Duodenal mucosa (tissue), 2 donors: ENCODE measurements around the gene AFAP1L1.

Experiments
- H3K27ac ChIP-seq: one replicate; pipeline ENCODE4 v1.7.0; 2013; ENCODE audit warnings: low read depth, low read length
- H3K27me3 ChIP-seq, 2 donors: one replicate each; pipeline ENCODE4 v1.7.0; 2013; ENCODE audit warnings: low read length in 2 of 2, control low read depth in 1 of 2; ENCODE audit not compliant: insufficient read depth in 2 of 2, control insufficient read depth in 1 of 2
- H3K36me3 ChIP-seq, 2 donors: one replicate each; pipeline ENCODE4 v1.7.0; 2013; ENCODE audit warnings: low read length in 2 of 2, control low read depth in 1 of 2; ENCODE audit not compliant: insufficient read depth in 2 of 2, control insufficient read depth in 1 of 2
- H3K4me1 ChIP-seq, 2 donors: one replicate each; pipeline ENCODE4 v1.7.0; 2013; ENCODE audit warnings: low read length in 2 of 2, control low read depth in 1 of 2; ENCODE audit not compliant: insufficient read depth in 2 of 2, control insufficient read depth in 1 of 2
- H3K4me3 ChIP-seq, 2 donors: one replicate each; pipeline ENCODE4 v1.7.0; 2013; ENCODE audit warnings: low read length in 2 of 2, low read depth in 1 of 2
- H3K9ac ChIP-seq, 2 donors: one replicate each; pipeline ENCODE4 v1.7.0; 2013; ENCODE audit warnings: low read length in 2 of 2, low read depth in 1 of 2
- H3K9me3 ChIP-seq, 2 donors: one replicate each; pipeline ENCODE4 v1.7.0; 2013; ENCODE audit warnings: low read length in 2 of 2, control low read depth in 1 of 2; ENCODE audit not compliant: control insufficient read depth in 1 of 2

AFAP1L1 gene

GRCh38 chr5:149283626-149284480 lies 12.2 kb downstream of the AFAP1L1 start:
- no peaks in the 10 kb centered on the region for H3K9me3 ChIP-seq
- no peak overlapping the region for H3K9ac ChIP-seq
- no peaks in the 10 kb centered on the region for H3K4me1 ChIP-seq
- no peaks in the 10 kb centered on the region for H3K36me3 ChIP-seq
- H3K27me3 ChIP-seq = no peaks in the 10 kb centered on the region
- H3K27ac ChIP-seq = no peak overlapping the region
- H3K4me3 ChIP-seq = no peak overlapping the region

GRCh38 chr5:149284501-149284900 lies 12.8 kb downstream of the AFAP1L1 start:
- Histone ChIP-seq H3K27me3 (no peaks in the 10 kb centered on the region), H3K9me3 (no peaks in the 10 kb centered on the region), H3K4me3 (no peak overlapping the region), H3K36me3 (no peaks in the 10 kb centered on the region), H3K9ac (no peak overlapping the region), H3K27ac (no peak overlapping the region), H3K4me1 (no peaks in the 10 kb centered on the region)

GRCh38 chr5:149285153-149285552 lies 13.5 kb downstream of the AFAP1L1 start:
- Histone ChIP-seq H3K4me3 (no peak overlapping the region), H3K9ac (no peak overlapping the region), H3K4me1 (no peaks in the 10 kb centered on the region), H3K27me3 (no peaks in the 10 kb centered on the region), H3K36me3 (no peaks in the 10 kb centered on the region), H3K27ac (no peak overlapping the region), H3K9me3 (no peaks in the 10 kb centered on the region)

- Histone ChIP-seq H3K27ac (peak overlapping the region; percentile 20), H3K4me3 (no peak overlapping the region), H3K27me3 (no peaks in the 10 kb centered on the region), H3K36me3 (no peaks in the 10 kb centered on the region), H3K9me3 (no peaks in the 10 kb centered on the region), H3K4me1 (no peaks in the 10 kb centered on the region), H3K9ac (no peak overlapping the region)
Measured at GRCh38 chr5:149288436-149288835, 16.8 kb downstream of the AFAP1L1 start.

- Histone ChIP-seq H3K36me3 (no peaks in the 10 kb centered on the region), H3K27me3 (no peaks in the 10 kb centered on the region), H3K9me3 (no peaks in the 10 kb centered on the region), H3K9ac (no peak overlapping the region), H3K4me1 (no peaks in the 10 kb centered on the region), H3K4me3 (no peak overlapping the region), H3K27ac (no peak overlapping the region)
Measured at GRCh38 chr5:149289301-149289700, 17.6 kb downstream of the AFAP1L1 start.

- Histone ChIP-seq H3K9me3 (no peaks in the 10 kb centered on the region), H3K27me3 (no peaks in the 10 kb centered on the region), H3K4me3 (no peak overlapping the region), H3K27ac (no peak overlapping the region), H3K4me1 (no peaks in the 10 kb centered on the region), H3K9ac (no peak overlapping the region), H3K36me3 (no peaks in the 10 kb centered on the region)
Measured at GRCh38 chr5:149294872-149295829, 23.5 kb downstream of the AFAP1L1 start.

DNA sequence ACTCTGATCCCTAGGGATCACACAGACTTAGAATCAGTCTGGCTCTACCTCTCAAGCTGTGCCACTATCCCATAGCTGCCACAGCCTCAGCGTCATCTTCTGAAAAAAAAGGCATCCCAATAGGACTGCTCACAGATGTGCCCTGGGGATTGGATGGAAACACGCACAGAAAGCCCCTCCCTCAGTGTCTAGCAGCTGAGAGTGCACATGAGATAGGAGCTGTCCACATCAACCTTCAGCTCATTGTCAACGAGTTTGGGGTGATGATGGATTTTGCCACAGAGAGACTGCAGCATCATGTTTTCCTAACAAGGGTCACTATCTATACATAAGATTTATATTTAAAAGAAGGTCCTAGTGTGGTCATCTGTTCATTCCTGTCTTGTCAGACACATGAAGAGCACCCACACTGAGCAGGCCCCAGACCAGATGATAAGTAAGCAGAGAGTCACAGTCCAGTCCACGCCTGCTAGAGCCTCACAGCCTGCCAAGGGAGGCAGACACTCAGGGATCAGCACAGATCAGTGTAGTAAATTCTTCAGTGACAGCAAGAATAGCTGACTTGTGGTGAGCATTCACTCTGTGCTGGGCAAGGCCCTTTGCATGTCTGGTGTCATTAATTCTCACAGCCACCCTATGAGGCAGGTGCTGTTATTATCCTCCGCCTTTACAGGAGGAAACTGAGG lies 25.8 kb downstream of the AFAP1L1 start:
- no peaks in the 10 kb centered on the region for H3K4me1 ChIP-seq

DNA sequence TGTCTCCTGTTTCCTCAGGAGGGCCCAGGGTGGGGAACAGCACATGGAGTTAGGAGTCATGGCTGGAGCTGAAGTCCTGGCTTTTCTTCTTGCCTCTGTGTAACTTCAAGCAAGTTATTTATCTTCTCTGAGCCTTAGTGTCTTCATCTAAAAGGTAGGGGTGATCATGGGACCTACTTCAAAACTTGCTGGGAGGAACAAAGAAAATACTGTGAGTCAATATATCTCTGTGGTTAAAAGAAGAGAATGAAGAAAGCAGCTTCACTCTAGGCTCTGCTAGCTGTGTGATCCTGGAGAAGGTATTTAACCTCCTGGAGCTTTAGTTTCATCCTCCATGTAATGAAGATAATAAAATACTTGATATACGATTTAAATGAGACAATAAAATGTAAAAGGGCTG lies 26.5 kb downstream of the AFAP1L1 start:
- Histone ChIP-seq H3K9me3 (no peaks in the 10 kb centered on the region), H3K36me3 (no peaks in the 10 kb centered on the region), H3K9ac (no peak overlapping the region), H3K4me1 (no peaks in the 10 kb centered on the region), H3K27me3 (no peaks in the 10 kb centered on the region), H3K27ac (no peak overlapping the region), H3K4me3 (no peak overlapping the region)

More for the DNA sequence above, 25.8 kb downstream of the AFAP1L1 start:
- Histone ChIP-seq H3K27me3 (no peaks in the 10 kb centered on the region), H3K27ac (no peak overlapping the region), H3K9me3 (no peaks in the 10 kb centered on the region), H3K9ac (no peak overlapping the region), H3K4me3 (no peak overlapping the region), H3K36me3 (no peaks in the 10 kb centered on the region)

DNA sequence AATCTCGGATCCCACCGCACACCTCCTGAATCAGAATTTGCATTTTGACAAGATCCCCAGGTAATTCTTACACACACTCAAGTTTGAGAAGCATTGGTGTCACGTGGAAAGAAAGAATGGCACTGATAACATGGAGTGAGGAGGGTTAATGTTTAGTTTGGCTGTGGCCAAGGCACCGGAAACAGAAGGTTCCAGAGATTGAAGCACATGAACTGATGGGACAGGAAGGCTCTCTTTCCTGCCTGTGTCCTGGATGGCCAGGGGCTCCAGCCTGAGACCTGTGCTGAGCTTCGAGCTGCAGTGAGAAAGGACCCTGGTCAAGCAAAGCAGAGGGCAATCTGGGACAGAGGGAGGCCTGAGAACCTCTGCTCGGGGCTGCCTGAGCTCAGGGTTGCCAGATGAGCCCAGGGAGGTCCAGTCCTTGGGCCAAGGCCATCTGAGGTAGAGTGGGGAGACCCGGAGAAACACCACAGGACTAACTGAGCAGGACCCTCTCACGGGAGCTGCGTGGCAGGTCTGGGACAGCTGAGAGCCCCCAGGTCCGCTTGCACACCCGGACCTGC lies 27.3 kb downstream of the AFAP1L1 start:
- H3K27me3 ChIP-seq = no peaks in the 10 kb centered on the region
- H3K36me3 ChIP-seq = no peaks in the 10 kb centered on the region
- H3K9me3 ChIP-seq = no peaks in the 10 kb centered on the region
- no peak overlapping the region for H3K27ac ChIP-seq
- no peak overlapping the region for H3K4me3 ChIP-seq
- H3K4me1 ChIP-seq = no peaks in the 10 kb centered on the region
- no peak overlapping the region for H3K9ac ChIP-seq
